HG02870 (cell line): ENCODE results near the gene C12orf75.
A peak's percentile ranks its signal among the peaks of the same experiment; 100 is the strongest.
"Not testable (repeated sequence)": the region's sequence is repeated elsewhere in the genome, so short reads cannot be mapped to it uniquely, and the experiment has no call there.

Experiments
- ATAC-seq: cut with Tn5 transposase; IDR thresholded peaks from one replicate; pipeline ENCODE4 v1.9.1; 2021; ENCODE audit warnings: mild to moderate bottlenecking, moderate library complexity; ENCODE audit not compliant: unreplicated experiment

The C12orf75 gene

DNA sequence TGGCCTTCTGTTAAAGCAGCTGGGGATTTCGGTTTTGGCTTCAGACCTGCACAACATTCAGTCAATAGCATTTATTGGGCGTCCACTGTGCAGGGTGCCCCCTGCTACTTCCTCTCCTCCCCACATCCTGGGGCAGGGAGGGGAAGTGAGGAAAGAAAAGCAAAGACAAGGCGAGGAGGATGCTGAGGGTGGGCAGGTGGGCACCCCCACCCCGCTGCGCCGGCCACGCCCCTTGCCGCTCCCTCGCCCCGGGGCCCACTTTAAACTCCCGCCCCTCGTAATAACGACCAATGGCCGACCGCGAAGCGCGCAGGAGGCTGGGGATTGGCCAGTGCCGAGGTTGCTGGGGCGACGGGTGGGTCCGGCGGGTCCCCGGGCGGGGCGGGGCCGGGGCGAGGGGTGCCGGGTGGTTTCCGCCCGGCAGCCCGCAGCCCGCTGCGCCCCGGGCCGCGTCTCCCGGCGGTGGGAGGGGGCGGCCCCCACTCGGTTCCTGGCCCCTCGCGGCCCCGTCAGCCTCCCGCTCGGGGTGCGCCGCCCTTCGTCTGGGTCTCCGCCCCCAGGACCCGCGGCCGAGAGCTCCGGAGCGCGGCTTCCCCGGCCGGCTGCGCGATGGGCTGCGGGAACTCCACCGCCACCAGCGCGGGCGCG, at the start of gene C12orf75:
C12orf75 (plus strand) TSS at position 409 of the 648 bp plus-strand sequence; CDS start at position 610, 201 bp downstream.
- ATAC-seq, result peak; percentile 82

DNA sequence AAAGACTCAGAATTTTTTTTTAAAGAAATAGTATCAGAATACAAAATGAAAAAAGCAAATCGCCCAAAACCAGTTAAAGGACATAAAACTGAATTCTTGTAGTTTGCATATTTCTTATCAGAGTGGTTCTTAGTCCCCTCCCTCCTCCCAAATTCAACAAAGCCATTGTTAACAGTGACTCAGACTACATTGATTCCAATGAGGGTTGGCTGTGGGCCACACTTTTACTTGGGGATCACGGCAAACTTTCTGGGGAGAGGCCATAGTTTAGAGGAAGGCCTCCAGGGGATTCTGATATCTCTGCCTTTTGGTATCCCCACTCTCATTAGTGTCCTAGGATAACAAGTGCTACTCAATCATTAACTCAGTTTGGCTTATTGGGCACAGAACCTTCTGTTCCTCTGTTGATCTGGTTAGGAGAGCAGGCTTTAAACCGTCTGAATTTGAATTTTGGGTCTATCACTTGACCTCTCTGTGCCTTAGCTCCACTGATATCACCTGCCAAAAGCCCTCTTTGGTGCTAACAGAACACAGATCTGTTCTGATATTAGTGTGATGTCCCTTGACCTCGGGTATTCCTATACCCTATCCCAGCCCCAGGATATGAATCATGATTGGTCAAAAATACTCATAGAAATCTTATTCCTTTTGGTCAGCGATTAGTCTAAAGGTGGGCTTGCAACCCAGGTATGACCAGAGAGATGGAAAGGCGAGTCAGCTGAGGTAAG, 49.4 kb upstream of the C12orf75 start:
- no peak for ATAC-seq

DNA sequence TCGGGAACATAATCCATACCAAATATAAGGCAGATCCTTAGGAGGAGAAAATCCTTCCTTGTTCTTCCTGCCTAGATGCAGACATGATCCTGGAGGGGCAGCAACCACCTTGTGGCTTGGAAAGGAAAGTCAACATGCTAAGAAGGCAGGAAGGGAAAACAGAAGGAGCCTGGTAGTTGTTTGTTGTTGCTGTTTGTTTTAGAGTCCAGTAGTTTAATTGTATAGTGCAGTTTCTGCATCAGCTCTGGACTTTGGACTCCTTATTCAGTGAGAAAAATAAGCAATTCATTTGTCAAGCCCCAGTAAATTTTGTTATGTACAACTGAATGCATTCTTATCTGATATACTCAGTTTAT, 48.8 kb upstream of the C12orf75 start:
- no peak for ATAC-seq

DNA sequence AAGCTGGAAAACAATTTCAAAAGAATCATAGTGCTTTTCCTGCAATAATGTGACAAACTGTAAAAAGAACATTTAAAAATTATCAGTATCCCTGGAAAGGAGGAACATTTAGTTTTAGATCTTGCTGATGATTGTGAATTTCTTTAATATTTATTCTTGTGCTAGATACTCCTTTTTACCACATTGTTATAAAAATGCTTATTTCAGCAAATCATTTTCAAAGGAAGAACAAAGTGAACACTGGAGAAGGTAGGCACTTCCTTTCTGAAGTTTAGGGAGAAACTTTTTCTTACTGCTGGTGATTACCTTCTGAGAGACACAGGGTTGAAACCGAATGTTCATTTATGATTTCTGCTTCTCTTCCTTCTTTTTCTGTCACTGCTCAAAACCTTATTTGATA, 45.1 kb upstream of the C12orf75 start:
- ATAC-seq, result no peak

DNA sequence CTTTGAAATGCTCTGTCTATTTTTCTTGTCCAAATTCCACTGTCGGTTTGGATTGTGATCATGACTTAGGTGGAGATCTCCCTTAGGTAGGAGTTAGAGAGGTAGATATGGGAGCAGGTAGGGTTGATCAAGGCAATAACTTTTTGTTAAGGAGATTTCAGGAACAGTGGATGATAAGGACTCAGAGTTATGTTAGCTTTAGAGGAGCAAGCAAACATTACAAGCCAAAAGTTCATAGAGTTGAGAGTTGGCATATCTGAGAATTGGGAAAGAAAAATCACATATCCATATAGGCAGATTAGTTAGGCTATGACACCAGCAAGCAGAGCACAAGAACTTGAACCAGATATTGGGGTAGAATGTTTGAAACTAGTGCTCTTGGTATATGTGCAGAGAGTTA, 43.1 kb upstream of the C12orf75 start:
- ATAC-seq, result no peak

DNA sequence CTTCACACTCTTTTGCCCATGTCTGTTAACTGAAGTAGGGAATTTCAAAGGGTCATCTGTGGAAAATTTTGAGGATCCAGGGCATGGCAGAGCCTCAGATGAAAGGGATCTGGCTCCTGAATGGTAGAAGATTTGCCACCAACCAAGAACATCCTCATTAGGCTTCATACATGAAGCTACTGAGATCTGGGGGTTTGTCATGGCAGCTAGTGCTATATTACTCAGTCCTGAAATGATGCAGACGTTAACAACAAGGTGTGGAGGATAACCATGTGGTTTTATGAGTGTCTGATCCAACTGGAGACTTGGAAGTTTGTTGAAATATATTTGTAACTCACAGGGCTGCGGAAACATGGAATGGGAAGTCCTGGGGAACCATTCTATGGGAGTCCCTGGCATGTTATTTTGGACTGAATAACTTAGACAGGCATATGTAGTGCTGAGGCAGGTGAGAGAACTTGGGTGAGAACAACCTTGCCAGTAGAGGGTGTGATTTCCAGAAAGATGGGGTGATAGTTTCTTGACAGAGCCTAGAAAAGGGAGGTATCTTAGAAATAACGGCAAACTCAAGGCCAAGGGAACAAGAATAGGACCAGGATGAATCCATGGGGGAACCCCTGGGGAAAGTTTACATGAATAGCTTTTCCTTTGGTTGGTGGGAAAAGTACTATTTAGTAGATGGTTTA, 42.0 kb upstream of the C12orf75 start:
- no peak for ATAC-seq

DNA sequence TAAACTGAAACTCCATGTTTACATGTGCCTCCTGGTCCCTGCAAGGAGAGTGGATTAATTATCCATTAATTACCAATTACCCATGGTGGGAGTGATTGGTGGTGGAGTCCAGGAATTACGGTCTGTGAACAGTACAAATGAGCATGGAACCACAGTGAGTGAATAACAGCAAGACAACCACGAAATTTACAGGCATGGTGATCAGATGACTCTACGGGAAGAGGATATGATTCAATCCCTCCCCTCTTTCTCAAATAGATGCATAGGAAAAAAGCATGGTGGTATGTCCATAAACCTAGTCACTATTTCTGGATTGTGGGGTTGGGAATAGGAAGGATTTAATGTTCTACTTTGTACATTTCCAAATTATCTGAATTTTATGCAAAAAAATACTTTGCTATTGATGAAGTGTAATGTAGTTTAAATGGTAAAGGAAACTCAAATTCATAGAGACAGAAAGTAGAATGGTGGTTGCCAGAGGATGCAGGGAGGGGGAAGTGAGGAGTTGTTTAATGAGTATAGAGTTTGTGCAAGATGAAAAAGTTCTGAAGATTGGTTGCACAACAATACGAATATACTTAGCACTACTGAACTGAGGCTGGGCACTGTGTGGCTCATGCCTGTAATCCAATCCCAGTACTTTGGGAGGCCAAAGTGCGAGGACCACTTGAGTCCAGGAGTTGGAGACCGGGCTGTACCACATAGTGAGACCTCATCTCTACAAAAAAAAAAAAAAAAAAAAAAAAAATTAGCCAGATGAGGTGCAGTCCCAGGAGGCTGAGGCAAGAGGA, 41.2 kb upstream of the C12orf75 start:
- no peak for ATAC-seq

DNA sequence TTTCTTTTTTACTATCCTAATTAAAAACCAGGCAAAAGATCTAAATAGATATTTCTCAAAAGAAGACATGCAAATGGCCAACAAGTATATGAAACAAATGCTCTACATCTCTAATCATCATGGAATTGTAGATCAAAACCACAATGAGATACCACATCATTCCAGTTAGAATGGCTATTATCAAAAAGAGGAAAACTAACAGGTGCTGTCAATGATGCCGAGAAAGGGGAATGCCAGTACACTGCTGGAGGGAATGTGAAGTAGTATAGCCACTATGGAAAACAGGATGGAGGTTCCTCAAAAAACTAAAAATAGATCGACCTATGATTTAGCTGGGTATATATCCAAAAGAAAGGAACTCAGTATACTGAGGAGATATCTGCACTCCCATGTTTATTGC, 39.0 kb upstream of the C12orf75 start:
- ATAC-seq, result no peak

DNA sequence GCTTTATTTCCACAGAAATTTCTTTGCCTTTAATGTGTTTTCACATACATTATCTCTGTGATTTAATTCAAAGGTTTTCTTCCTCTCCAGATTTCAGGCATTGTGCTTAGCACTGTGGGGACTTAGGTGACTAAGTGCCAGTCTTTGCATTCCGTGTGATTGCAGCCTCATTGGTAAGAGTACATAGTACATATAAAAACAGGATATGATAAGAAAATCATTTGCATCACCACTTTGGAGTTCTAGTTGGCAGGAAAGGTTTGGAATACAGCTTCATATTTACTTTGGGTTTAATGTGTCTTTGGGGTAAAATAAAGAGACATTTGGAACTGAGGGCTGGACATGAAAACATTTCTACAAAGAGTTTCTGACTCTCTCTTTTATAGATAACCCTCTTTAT, 37.8 kb upstream of the C12orf75 start:
- ATAC-seq, result no peak

DNA sequence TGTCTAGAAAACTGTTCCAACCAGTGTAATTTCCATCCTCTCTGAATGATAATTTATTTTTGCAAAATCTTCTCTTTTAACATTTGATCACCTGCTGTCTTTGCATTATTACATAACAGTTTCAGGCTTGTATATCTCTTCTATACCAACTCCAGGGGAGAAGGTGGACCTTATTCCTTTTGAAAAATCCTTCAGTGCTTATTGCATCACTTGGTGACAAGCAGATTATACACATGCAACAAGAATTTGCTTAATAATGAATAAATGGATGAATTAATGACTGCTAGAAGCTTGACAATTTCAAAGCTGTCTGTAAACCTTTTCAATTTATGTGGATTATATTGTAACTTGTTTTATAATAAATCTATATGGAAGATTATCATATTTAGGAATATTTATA, 37.3 kb upstream of the C12orf75 start:
- ATAC-seq, result no peak

DNA sequence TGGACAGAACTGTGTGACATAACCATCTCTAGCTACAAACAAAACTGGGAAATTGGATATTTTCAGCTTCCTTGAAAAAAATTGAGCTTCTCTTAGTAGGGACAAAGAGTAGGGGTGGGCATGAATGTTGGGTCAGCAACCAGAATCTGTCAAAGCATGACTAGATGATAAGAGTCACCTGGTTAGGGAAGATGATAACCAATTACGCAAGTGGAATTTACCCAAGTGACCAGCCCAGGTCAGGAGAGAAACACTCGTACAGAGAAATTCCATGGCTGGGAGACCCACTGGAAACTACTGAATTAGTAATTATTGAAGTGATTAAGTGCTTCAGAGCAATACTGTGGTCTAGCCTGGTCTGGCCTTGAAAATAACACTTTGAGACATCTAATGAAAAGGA, 36.3 kb upstream of the C12orf75 start:
- ATAC-seq, result no peak

DNA sequence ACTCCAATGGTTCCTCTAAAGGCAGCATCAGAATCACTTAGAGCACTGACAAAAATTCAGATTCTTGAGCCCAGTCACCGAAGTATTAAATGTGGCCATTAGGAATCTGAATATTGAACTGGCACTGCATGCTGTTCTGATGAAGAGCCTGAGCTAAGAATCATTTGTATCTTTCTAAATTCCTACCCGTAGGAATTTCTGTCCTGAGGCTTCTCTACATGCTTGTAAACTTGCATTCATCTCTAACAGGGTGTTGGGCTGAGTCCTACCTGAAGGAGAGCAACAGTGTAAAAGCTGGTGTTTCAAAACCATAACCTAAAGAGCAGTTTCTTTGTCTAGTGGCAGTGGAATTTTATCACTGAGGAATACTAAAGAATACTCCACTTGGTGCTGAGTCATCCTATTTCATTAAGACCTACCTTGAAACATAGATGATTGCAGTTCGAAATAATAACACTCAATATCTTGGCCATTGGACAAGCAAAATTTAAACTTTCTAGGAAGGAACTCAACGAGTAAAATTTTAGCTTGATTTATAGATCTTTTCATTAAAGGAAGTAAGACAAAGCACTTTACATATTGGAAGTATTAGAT, 35.5 kb upstream of the C12orf75 start:
- no peak for ATAC-seq

DNA sequence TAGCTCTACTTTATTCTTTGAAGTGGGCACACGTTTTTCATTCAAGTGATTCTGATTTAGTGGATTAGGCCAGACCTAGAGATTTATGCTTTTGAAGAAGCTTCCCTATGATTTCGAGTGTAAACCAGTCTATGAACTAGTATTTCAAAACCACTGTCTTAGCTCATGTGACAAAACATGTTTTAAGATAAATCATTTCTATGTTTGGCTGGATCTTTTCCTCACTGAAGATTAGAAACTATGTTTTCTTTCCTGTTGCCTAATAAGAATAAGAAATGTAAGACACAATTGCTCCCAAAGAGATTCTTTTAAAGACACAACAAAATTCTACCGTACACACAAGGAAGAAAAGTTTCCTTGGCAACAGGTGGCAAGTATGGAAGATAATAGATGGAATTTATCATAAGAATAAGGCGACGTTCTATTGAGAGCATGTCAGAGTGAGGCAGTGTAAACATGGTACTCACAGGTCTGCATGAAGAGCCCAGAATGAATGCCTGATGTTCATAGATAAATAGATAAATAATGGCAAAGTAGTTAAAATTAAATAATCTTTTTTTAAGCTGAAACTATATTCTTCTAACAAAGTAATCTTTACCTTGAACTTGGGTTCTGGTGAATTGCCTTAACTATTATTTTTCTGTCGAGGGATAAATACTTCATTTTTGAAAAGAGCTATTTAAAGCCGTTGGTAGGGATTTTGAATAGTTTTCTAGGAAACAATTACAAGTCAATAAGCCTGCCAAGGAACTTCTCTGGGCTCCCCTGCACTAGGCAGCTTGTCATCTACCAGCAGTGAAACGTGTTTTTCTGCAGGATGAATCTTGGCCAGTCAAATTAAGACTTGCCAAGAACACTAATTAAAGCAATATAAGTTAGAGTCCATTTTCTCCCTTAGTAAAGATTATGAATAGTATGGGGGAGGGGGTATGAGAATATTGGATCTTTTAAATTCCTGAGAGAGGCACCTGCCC, 34.1 kb upstream of the C12orf75 start:
- ATAC-seq, result no peak

DNA sequence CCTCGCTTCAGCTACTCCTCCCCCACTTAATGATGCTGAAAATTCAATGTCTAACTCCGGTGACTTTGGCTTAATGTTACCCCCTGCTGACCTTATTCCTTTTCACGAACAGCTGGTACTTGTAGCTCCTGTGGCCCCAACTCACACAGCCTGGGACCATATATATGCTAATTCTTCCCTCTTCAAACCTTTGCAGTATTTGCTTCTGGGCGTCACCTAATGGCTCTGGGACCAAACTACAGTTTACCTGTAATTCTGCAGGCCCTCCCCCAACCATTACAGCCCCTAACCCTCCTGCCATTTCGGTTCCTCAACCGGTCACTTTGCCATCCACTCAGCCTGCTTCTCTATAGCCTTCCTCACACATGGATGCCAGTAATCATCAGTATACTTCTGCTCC, 29.6 kb upstream of the C12orf75 start:
- no peak for ATAC-seq

DNA sequence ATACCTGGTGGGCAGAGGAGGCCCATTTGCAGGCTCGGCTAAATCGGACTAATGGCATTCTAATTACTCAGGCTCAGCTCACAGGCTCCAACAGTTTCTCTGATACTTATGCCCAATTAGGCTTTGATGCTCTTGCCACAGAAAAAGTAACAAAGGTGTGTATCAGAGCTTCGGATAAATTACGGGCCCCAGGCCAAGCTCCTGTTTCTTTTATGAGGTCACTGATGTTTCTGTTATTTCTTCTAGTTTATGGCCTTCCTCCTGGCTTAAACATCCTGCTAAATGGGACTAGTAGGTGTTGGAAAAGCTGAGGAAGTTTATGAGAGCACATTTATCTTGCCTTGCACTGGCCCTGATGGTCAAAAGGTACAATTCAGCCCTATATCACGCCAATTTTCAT, 28.8 kb upstream of the C12orf75 start:
- ATAC-seq, result no peak

DNA sequence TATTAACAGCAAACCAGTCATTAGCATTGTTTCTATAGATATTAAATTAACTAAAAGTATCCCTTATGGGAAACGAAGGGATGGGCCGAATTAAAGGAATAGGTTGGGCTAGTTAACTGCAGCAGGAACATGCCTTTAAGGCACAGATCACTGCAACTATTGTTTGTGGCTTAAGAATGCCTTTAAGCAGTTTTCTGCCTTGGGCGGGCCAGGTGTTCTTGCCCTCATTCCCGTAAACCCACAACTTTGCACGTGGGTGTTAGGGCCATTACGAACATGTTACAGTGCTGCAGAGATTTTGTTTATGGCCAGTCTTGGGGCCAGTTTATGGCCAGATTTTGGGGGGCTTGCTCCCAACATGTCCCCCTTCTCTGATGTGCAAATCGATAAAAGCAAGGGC, 27.5 kb upstream of the C12orf75 start:
- ATAC-seq, result not testable (repeated sequence)

DNA sequence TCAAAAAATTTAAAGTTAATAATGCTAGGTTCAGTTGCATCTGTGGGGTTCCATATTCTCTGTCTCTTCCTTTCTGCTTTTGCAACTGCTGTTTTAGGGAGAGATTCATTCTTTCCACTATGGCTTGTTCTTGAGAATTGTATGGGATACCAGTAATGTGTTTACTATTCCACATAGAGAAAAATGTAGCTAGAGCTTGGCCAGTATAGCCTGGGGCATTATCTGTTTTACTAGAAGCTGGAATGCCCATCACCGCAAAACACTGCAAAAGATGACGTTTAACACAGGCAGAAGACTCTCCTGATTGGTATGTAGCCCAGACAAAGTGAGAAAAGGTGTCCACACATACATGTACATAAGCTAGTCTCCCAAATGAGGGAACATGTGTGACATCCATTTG, 25.9 kb upstream of the C12orf75 start:
- ATAC-seq, result not testable (repeated sequence)

DNA sequence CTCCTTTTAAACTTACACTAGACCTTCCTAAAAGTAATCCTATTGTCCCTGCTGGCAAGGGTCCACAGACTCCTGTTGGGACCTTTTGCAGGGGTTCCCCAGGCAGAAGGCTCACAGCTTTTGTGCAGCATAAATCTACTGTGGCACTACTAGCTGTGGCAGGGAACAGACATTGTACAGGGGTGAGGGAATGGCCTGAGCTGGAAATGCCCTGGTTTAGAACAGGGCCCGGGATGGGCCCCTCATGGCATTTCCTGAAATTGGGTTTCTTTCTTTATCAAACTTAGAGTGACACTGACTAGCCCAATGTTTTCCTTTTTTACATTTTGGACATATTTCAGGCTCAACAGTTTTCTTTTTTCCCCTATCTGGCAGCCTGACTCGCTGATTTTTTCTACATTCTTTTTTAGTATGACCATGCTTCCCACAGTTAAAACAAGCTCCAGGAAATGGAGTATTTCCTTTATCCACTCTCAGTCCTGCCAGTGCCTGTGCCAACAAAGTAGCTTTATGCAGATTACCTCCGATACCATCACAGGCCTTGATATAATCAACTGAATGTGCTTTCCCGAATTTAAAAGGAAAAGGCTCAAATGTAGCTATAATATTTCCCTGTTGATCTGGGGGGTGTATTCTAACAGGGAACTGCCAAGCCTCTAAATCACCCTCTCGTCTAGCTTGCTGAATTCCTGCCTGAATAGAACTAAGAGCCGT, 22.7 kb upstream of the C12orf75 start:
- not testable (repeated sequence) for ATAC-seq

DNA sequence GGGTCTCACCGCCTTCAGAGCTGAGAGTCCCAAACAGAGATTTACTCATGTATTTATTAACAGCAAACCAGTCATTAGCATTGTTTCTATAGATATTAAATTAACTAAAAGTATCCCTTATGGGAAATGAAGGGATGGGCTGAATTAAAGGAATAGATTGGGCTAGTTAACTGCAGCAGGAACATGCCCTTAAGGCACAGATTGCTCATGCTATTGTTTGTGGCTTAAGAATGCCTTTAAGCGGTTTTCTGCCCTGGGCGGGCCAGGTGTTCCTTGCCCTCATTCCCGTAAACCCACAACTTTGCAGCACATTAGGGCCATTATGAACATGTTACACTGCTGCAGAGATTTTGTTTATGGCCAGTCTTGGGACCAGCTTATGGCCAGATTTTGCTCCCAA, 21.7 kb upstream of the C12orf75 start:
- ATAC-seq, result not testable (repeated sequence)
